Measurements from ENCODE around the gene KLHL8.

Gene KLHL8

GRCh38 chr4:87118826-87119225 is 101.6 kb downstream of the KLHL8 start:
- DNase-seq, result no peak

- no peak for DNase-seq
Observed at GRCh38 chr4:87118421-87118820, 102.0 kb downstream of the KLHL8 start.

- DNase-seq, result no peak
Observed at GRCh38 chr4:87117732-87118075, 102.7 kb downstream of the KLHL8 start.

DNA sequence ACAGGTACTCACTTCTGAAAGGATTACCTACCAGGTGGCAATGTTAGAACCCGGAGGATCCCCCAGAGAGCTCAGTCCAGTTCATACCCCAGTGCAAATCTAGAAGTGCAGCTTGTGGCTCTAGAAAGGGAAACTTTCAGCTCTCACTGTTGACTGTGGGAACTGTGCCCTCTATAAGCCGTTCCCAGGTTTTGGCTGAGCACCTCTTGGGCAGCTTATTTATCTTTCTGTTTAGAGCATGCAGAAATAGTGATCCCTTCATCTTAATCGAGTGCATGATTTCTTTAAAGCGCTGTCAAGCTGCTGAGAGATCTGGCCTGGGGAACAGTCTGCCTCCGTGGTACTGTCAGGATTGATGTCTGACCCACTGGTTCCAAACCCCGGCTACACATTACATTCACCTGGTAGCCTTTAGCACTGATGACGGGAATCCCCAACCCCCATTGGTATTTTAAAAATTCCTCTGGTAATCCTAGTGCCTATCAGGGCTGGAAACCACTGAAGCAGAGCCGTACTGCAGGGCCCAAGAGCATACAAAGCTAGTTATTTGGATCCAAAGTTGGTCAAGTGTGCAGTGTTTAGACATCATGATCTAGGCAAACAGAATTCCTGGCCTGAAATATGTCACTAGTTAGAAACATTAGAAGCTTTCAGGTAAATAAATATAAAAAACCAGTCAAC is 103.2 kb downstream of the KLHL8 start:
- DNase-seq, result no peak

DNA sequence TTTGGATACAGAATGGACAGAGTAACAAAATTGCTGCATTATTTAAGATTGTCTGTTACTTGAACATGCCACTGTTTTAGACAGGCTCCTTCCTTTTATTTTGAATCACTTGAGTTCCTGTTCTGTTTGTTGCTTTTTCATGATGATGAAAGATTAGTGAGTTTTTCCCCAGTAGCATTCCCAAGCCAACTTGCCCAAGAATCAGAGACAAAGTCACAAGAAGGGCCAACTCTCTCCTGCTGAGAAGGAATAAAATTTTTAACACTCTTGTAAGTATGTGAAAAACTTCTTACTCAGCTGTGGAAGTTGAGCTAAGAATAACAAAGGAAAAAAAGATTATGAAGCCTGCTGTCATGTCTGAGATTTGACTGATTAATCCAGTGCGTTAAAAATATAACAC is 104.2 kb downstream of the KLHL8 start:
- DNase-seq, result no peak

- no peak for DNase-seq
Observed at GRCh38 chr4:87114245-87115062, 106.0 kb downstream of the KLHL8 start.

- DNase-seq, result no peak
Observed at GRCh38 chr4:87112063-87112462, 108.4 kb downstream of the KLHL8 start.
